K562 (cell line): ENCODE data around the gene CALB2. TPM values are rescaled to one million over a fixed set of nuclear protein-coding genes. Genes with fewer than 3 reads are reported as not detected.

Source experiments
- ATAC-seq: fragments of 200-7000 bp; cut with Tn5 transposase; 3 replicates; pipeline ENCODE4 v1.9.1; 2020; ENCODE audit warnings: moderate library complexity
- BruUV-seq: library from RNA; stranded (reverse); fragments of 400-500 nt; replicated peaks from 2 replicates; lab custom pipeline; 2021; lab: Mats Ljungman, UMichigan
- CTCF ChIA-PET: fragments of 300-600 bp; formaldehyde crosslinking; extraction: SDS; loops from one replicate; lab custom pipeline; 2021; ENCODE audit warnings: low intra/inter-chr PET ratio; lab: Yijun Ruan, JAX
- POLR2A ChIA-PET: fragments of 300-600, 350-650 bp; sonication (Branson Sonifier 250); formaldehyde crosslinking; extraction: SDS; loops from one replicate; lab custom pipeline; 2021; ENCODE audit warnings: antibody characterized with exemption, inconsistent platforms; lab: Yijun Ruan, JAX
- DNase-seq, 4 experiments: peaks; one replicate each; pipeline versions ENCODE4 v3.0.0 to v3.0.0-alpha.2; 2011 to 2018; ENCODE audit warnings: low spot score in 3 of 4, mixed read lengths in 3 of 4; ENCODE audit errors: extremely low read depth in 1 of 4
- FAIRE-seq: peaks from 2 replicates; lab custom pipeline; 2011; peaks lifted over from hg19 to GRCh38; lab: Jason Lieb, UNC
- H2AFZ ChIP-seq: 2 replicates; pipeline ENCODE4 v1.6.0; 2011; ENCODE audit warnings: low read depth, low read length, control low read depth, inconsistent platforms
- H3K27ac ChIP-seq: fragments of 200-600 bp; 3 replicates; pipeline ENCODE4 v1.8.0; 2011; ENCODE audit warnings: low read depth, mild to moderate bottlenecking, control low read depth, inconsistent platforms, low read length, moderate library complexity, mixed read lengths; ENCODE audit errors: extremely low read depth
- H3K27me3 ChIP-seq, 2 experiments: fragments of 300-600 bp in 1 of 2; 2 replicates in 1 of 2; 3 replicates in 1 of 2; pipeline versions ENCODE4 v1.6.0 to v1.8.0; 2011; ENCODE audit warnings: inconsistent platforms in 2 of 2, low read length in 2 of 2, mild to moderate bottlenecking in 1 of 2, mixed read lengths in 1 of 2, moderate library complexity in 1 of 2; ENCODE audit not compliant: control insufficient read depth in 2 of 2, insufficient read depth in 2 of 2
- H3K36me3 ChIP-seq: fragments of 300-600 bp; 3 replicates; pipeline ENCODE4 v1.8.0; 2011; ENCODE audit warnings: mild to moderate bottlenecking, low read length, inconsistent platforms; ENCODE audit not compliant: control insufficient read depth, insufficient read depth
- H3K4me1 ChIP-seq, 2 experiments: fragments of 200-600 bp in 1 of 2; replicated peaks in 1 of 2; 2 replicates in 1 of 2; 3 replicates in 1 of 2; pipeline versions ENCODE4 v1.5.1 to v1.8.0; 2011; ENCODE audit warnings: inconsistent platforms in 2 of 2, low read length in 2 of 2, mild to moderate bottlenecking in 1 of 2, mixed read lengths in 1 of 2, moderate library complexity in 1 of 2; ENCODE audit not compliant: control insufficient read depth in 2 of 2, insufficient read depth in 2 of 2
- H3K4me2 ChIP-seq: 2 replicates; pipeline ENCODE4 v1.6.1; 2011; ENCODE audit warnings: low read length, control low read depth, inconsistent platforms, mixed read lengths; ENCODE audit not compliant: insufficient read depth
- H3K4me3 ChIP-seq: fragments of 200-600 bp; sonication (generic), shearing (Covaris generic); 2 replicates; pipeline ENCODE4 v1.5.1; 2016; ENCODE audit warnings: control low read depth, inconsistent platforms
- H3K79me2 ChIP-seq: fragments of 200-600 bp; 3 replicates; pipeline ENCODE4 v1.8.0; 2011; ENCODE audit warnings: low read length, inconsistent platforms; ENCODE audit not compliant: control insufficient read depth, insufficient read depth
- H3K9ac ChIP-seq, 2 experiments: 2 replicates each; pipeline versions ENCODE4 v1.6.0 to v1.6.1; 2011; ENCODE audit warnings: low read depth in 2 of 2, low read length in 2 of 2, control low read depth in 1 of 2, inconsistent platforms in 1 of 2, mild to moderate bottlenecking in 1 of 2, mixed read lengths in 1 of 2; ENCODE audit not compliant: insufficient read depth in 1 of 2
- H3K9me1 ChIP-seq: one replicate; pipeline ENCODE4 v1.6.0; 2011; ENCODE audit warnings: inconsistent platforms, mild to moderate bottlenecking, low read length, moderate library complexity; ENCODE audit not compliant: control insufficient read depth, insufficient read depth
- H3K9me3 ChIP-seq: replicated peaks from 2 replicates; pipeline ENCODE4 v1.5.1; 2011; ENCODE audit warnings: low read depth, low read length, inconsistent platforms; ENCODE audit not compliant: control insufficient read depth, insufficient read depth
- H4K20me1 ChIP-seq: replicated peaks from 2 replicates; pipeline ENCODE4 v1.6.1; 2011; ENCODE audit warnings: low read length, inconsistent platforms, mixed read lengths; ENCODE audit not compliant: control insufficient read depth, insufficient read depth
- CBFA2T2 ChIP-seq: fragments of 450-650 bp; conservative IDR thresholded peaks from 2 replicates; pipeline ENCODE4 v1.6.1; 2017; ENCODE audit warnings: mild to moderate bottlenecking
- CEBPZ ChIP-seq: fragments of 150-350 bp; IDR thresholded peaks from 2 replicates; pipeline ENCODE4 v1.6.1; 2014; ENCODE audit warnings: low read depth, mild to moderate bottlenecking, low read length, borderline replicate concordance
- ELF1 ChIP-seq: fragments of 200-800 bp; sonication (Bioruptor generic); IDR thresholded peaks from 2 replicates; pipeline ENCODE4 v1.6.1; 2016; ENCODE audit warnings: missing genetic modification characterization, missing compliant biosample characterization
- PRPF4 ChIP-seq: fragments of 200-400 bp; formaldehyde crosslinking; IDR thresholded peaks from one replicate; pipeline ENCODE4 v1.6.1; 2017; ENCODE audit warnings: low read length, low read depth, mild to moderate bottlenecking; ENCODE audit not compliant: insufficient read depth, poor library complexity, severe bottlenecking
- RBM34 ChIP-seq: fragments of 200-400 bp; formaldehyde crosslinking; IDR thresholded peaks from 2 replicates; pipeline ENCODE4 v1.6.1; 2018; ENCODE audit warnings: low read length, borderline replicate concordance; ENCODE audit not compliant: insufficient read depth
- RCOR1 ChIP-seq, 2 experiments: IDR thresholded peaks; 2 replicates each; pipeline ENCODE4 v1.6.1; 2012; ENCODE audit warnings: low read depth in 2 of 2, low read length in 2 of 2, borderline replicate concordance in 1 of 2, improper control_type of control experiment in 1 of 2
- ZBTB33 ChIP-seq: sonication (generic); formaldehyde crosslinking; IDR thresholded peaks from 2 replicates; pipeline ENCODE4 v1.8.1; 2023; ENCODE audit warnings: mild to moderate bottlenecking, missing genetic modification reagents
- WGBS: fragments of 100-300 bp; shearing (Covaris generic); methylation state at CpG from one replicate; pipeline ENCODE4 v1.1.6; 2016; ENCODE audit warnings: low coverage, mixed read lengths; ENCODE audit not compliant: insufficient coverage; ENCODE audit errors: missing lambda C conversion rate; 5-methylcytosine and 5-hydroxymethylcytosine counted together
- in situ Hi-C: fragments of 300-500 bp; cut with MboI; formaldehyde crosslinking; loops from 4 replicates; pipeline ENCODE4 v1.15.0; 2018; ENCODE audit warnings: inconsistent platforms, mixed read lengths
- intact Hi-C: fragments of 100-400 bp; cut with micrococcal nuclease; formaldehyde crosslinking; loops from 2 replicates; pipeline ENCODE4 v1.14.2; 2022
- polyA plus RNA-seq, 8 experiments: library from polyadenylated mRNA; depleted of rRNA in 4 of 8; stranded (reverse) in 5 of 8; unstranded in 3 of 8; fragments of >200 nt; fragmentation: Nextera tagmentation in 2 of 8; fragmentation: Illumina TruSeq in 1 of 8; extraction: Ambion mirVana in 2 of 8; extraction: Trizol in 1 of 8; gene quantifications; 2 replicates each; pipeline versions ENCODE4 v1.2.1 to v1.2.3, GENCODE V29; 2011 to 2014; ENCODE audit warnings: inconsistent platforms in 1 of 8, missing spikeins in 1 of 8
- total RNA-seq, 7 experiments: library from RNA; depleted of rRNA in 6 of 7; stranded (reverse); fragments of >200 nt in 6 of 7; fragmentation: Illumina TruSeq in 2 of 7; extraction: Trizol in 2 of 7; gene quantifications; 2 replicates each; pipeline versions ENCODE4 v1.2.1 to v1.2.3, GENCODE V29; 2011 to 2021; ENCODE audit warnings: low replicate concordance in 1 of 7

Gene CALB2
- total and polyA plus RNA-seq, 9 of the 15 experiments (the other 6 are each of a cell fraction or from before 2014, with no cell fraction given) = not detected

GRCh38 chr16:71399801-71400563 lies 41.5 kb downstream of the CALB2 start:
- H3K36me3 ChIP-seq = no peaks in the 10 kb centered on the region
- peaks cover 26 to 37% of the 10 kb centered on the region in 2 experiments; a peak in 4 of 5 replicates for H3K27me3 ChIP-seq
- no peaks in the 10 kb centered on the region for H3K4me1 ChIP-seq
- no peak for FAIRE-seq
- WGBS = 1% methylated on average over 11 of the region's 11 CpGs
- in situ Hi-C loops = no loop called here
- no peak overlapping the region for H3K4me2 ChIP-seq
- H3K9ac ChIP-seq = no peak overlapping the region
- no peak for TF ChIP-seq CBFA2T2
- TF ChIP-seq, all 486 proteins: peak for 0
- ChIA-PET POLR2A (interaction anchor here (0.8 kb wide), 1 partner anchor 10 kb away, joined by 3 read pairs; no protein-coding TSS in a partner anchor), CTCF (no interaction called here)
- Histone ChIP-seq H3K9me1 (no peaks in the 10 kb centered on the region), H3K79me2 (no peaks in the 10 kb centered on the region), H3K4me3 (no peak overlapping the region), H3K9me3 (no peaks in the 10 kb centered on the region; the same call in 1 of the 2 replicates), H3K27ac (no peak overlapping the region), H4K20me1 (no peaks in the 10 kb centered on the region), H2AFZ (no peak overlapping the region)
- intact Hi-C loops = no loop called here
- ATAC-seq (no peak), DNase-seq (no peak)
- no TSS peak for BruUV-seq

- Histone ChIP-seq H3K9ac (no peak overlapping the region), H3K27me3 (peaks cover 24 to 48% of the 10 kb centered on the region in 2 experiments; a peak in 4 of 5 replicates), H3K4me2 (no peak overlapping the region), H3K36me3 (no peaks in the 10 kb centered on the region), H3K4me1 (no peaks in the 10 kb centered on the region), H2AFZ (no peak overlapping the region), H3K27ac (no peak overlapping the region), H3K9me3 (no peaks in the 10 kb centered on the region; the same call in 1 of the 2 replicates), H3K4me3 (no peak overlapping the region), H4K20me1 (no peaks in the 10 kb centered on the region), H3K9me1 (no peaks in the 10 kb centered on the region), H3K79me2 (no peaks in the 10 kb centered on the region)
- FAIRE-seq = no peak
- ChIA-PET CTCF (interaction anchor here (0.7 kb wide), 1 partner anchor 92 kb away, joined by 3 read pairs; no protein-coding TSS in a partner anchor), POLR2A (no interaction called here)
- intact Hi-C loops (no loop called here), in situ Hi-C loops (no loop called here)
- ATAC-seq = no peak
- BruUV-seq = no TSS peak
- DNase-seq = no peak
- 3% methylated on average over 6 of the region's 6 CpGs for WGBS
- TF ChIP-seq CEBPZ (no peak), ZBTB33 (CRISPR knock-in tag) (no peak), RCOR1 (IDR thresholded peaks at IDR 0.05; ENCODE audit: borderline replicate concordance in 1 of 2, low read depth in 2 of 2, low read length in 2 of 2) (no peak), ELF1 (no peak), PRPF4 (no peak), RBM34 (no peak)
Observed at GRCh38 chr16:71402007-71402406, 43.5 kb downstream of the CALB2 start.
